A549 (cell line): Measurements from ENCODE around the gene PTPRN2. TPM values are rescaled to one million over a fixed set of nuclear protein-coding genes. Genes with fewer than 3 reads are reported as not detected.

Experiments used
- ATAC-seq, 2 experiments: fragments of 200-7000 bp in 1 of 2; fragments of >200 bp in 1 of 2; cut with Nextera tagmentation in 1 of 2; cut with Tn5 transposase in 1 of 2; 3 replicates each; pipeline versions ENCODE4 v1.8.0 to v1.9.1; 2018 to 2020; ENCODE audit warnings: mild to moderate bottlenecking in 1 of 2, moderate library complexity in 1 of 2
- CTCF ChIA-PET: fragments of 300-600 bp; sonication (Branson Sonifier 250); formaldehyde crosslinking; extraction: SDS; loops from one replicate; lab custom pipeline; 2021; ENCODE audit warnings: antibody characterized with exemption, inconsistent platforms; lab: Yijun Ruan, JAX
- POLR2A ChIA-PET: fragments of 350-600 bp; formaldehyde crosslinking; extraction: SDS; loops from one replicate; lab custom pipeline; 2021; ENCODE audit warnings: antibody characterized with exemption, inconsistent platforms; lab: Yijun Ruan, JAX
- DNase-seq, 2 experiments: peaks; one replicate each; pipeline versions ENCODE4 v3.0.0 to v3.0.0-alpha.2; 2011 to 2016; ENCODE audit warnings: low read depth in 1 of 2, low spot score in 1 of 2
- FAIRE-seq: peaks from 2 replicates; lab custom pipeline; 2011; peaks lifted over from hg19 to GRCh38; lab: Jason Lieb, UNC
- H3K27ac ChIP-seq, 2 experiments: fragments of >200 bp; sonication (Bioruptor Twin); formaldehyde crosslinking; 3 replicates each; pipeline ENCODE4 v1.5.1; 2016 to 2017
- H3K4me1 ChIP-seq: fragments of >200 bp; sonication (Bioruptor Twin); formaldehyde crosslinking; 3 replicates; pipeline ENCODE4 v1.6.1; 2016
- H3K4me2 ChIP-seq: fragments of >200 bp; sonication (Bioruptor Twin); formaldehyde crosslinking; 3 replicates; pipeline ENCODE4 v1.6.1; 2016
- H3K4me3 ChIP-seq: fragments of >200 bp; sonication (Bioruptor Twin); formaldehyde crosslinking; 3 replicates; pipeline ENCODE4 v1.5.1; 2016
- H3K9me3 ChIP-seq: fragments of >200 bp; sonication (Bioruptor Twin); formaldehyde crosslinking; 3 replicates; pipeline ENCODE4 v1.6.1; 2016
- BCL3 ChIP-seq: fragments of >200 bp; sonication (Bioruptor Twin); formaldehyde crosslinking; IDR thresholded peaks from 3 replicates; pipeline ENCODE4 v1.6.1; 2016
- CBX2 ChIP-seq: fragments of 200-600 bp; sonication (generic); IDR thresholded peaks from 2 replicates; pipeline ENCODE4 v1.6.1; 2016; ENCODE audit warnings: low read depth, mild to moderate bottlenecking, borderline replicate concordance
- CEBPB ChIP-seq, 2 experiments: fragments of >200 bp in 1 of 2; sonication (Bioruptor Twin) in 1 of 2; formaldehyde crosslinking in 1 of 2; IDR thresholded peaks; 2 replicates each; pipeline ENCODE4 v1.6.1; 2012 to 2016
- E2F6 ChIP-seq: IDR thresholded peaks from 2 replicates; pipeline ENCODE4 v1.6.1; 2012; ENCODE audit warnings: low read depth, borderline replicate concordance
- EP300 ChIP-seq, 2 experiments: fragments of >200 bp; sonication (Bioruptor Twin); formaldehyde crosslinking; IDR thresholded peaks; 2 replicates in 1 of 2; 3 replicates in 1 of 2; pipeline ENCODE4 v1.6.1; 2016 to 2017
- ESRRA ChIP-seq: fragments of 150-350 bp; IDR thresholded peaks from 2 replicates; pipeline ENCODE4 v1.6.1; 2014; ENCODE audit warnings: mild to moderate bottlenecking, low read length, borderline replicate concordance
- FOSL2 ChIP-seq, 2 experiments: fragments of 450-650 bp in 1 of 2; fragments of >200 bp in 1 of 2; sonication (Bioruptor Twin) in 1 of 2; formaldehyde crosslinking; IDR thresholded peaks; 2 replicates each; pipeline versions ENCODE4 v1.5.0 to v1.6.1; 2016 to 2020; ENCODE audit warnings: mild to moderate bottlenecking in 1 of 2, moderate library complexity in 1 of 2
- FOXS1 ChIP-seq: fragments of 250-450 bp; sonication (Bioruptor Pico); IDR thresholded peaks from 2 replicates; pipeline ENCODE4 v1.5.0; 2020; ENCODE audit warnings: mild to moderate bottlenecking, moderate library complexity
- HDAC2 ChIP-seq: fragments of 200-600 bp; sonication (generic); IDR thresholded peaks from 2 replicates; pipeline ENCODE4 v1.6.1; 2016
- HES2 ChIP-seq: fragments of >200 bp; sonication (Bioruptor Twin); formaldehyde crosslinking; IDR thresholded peaks from 2 replicates; pipeline ENCODE4 v1.6.1; 2016
- HMGXB4 ChIP-seq: fragments of 250-450 bp; sonication (Bioruptor Pico); IDR thresholded peaks from 2 replicates; pipeline ENCODE4 v1.5.0; 2021; ENCODE audit warnings: mild to moderate bottlenecking, moderate library complexity, borderline replicate concordance
- HOXB5 ChIP-seq: fragments of 250-450 bp; sonication (Bioruptor Pico); IDR thresholded peaks from 2 replicates; pipeline ENCODE4 v1.5.0; 2020; ENCODE audit warnings: mild to moderate bottlenecking, moderate library complexity
- JUN ChIP-seq, 2 experiments: fragments of >200 bp; sonication (Bioruptor Twin); formaldehyde crosslinking; IDR thresholded peaks; 2 replicates in 1 of 2; 3 replicates in 1 of 2; pipeline ENCODE4 v1.6.1; 2016 to 2017
- KDM1A ChIP-seq: fragments of 200-600 bp; sonication (generic); IDR thresholded peaks from 2 replicates; pipeline ENCODE4 v1.6.1; 2016; ENCODE audit warnings: low read depth, mild to moderate bottlenecking
- MAFK ChIP-seq: fragments of 450-650 bp; IDR thresholded peaks from 2 replicates; pipeline ENCODE4 v1.6.1; 2014; ENCODE audit not compliant: partially characterized antibody
- MAX ChIP-seq: IDR thresholded peaks from 2 replicates; pipeline ENCODE4 v1.6.1; 2012
- MAZ ChIP-seq: fragments of 150-350 bp; IDR thresholded peaks from 2 replicates; pipeline ENCODE4 v1.6.1; 2014; ENCODE audit warnings: antibody characterized with exemption, low read depth, low read length, borderline replicate concordance
- NFE2L2 ChIP-seq: fragments of 150-350 bp; conservative IDR thresholded peaks from 2 replicates; pipeline ENCODE4 v1.6.1; 2014; ENCODE audit warnings: low read length
- PHF8 ChIP-seq: fragments of 200-600 bp; sonication (generic); IDR thresholded peaks from 2 replicates; pipeline ENCODE4 v1.6.1; 2016; ENCODE audit warnings: low read depth, mild to moderate bottlenecking, antibody characterized with exemption, moderate library complexity, borderline replicate concordance
- RFX5 ChIP-seq: fragments of 450-650 bp; IDR thresholded peaks from 2 replicates; pipeline ENCODE4 v1.7.1; 2014; ENCODE audit warnings: antibody characterized with exemption, mild to moderate bottlenecking, moderate library complexity
- TP53 ChIP-seq: fragments of 250-450 bp; sonication (Bioruptor Pico); IDR thresholded peaks from 2 replicates; pipeline ENCODE4 v1.5.0; 2021; ENCODE audit warnings: mild to moderate bottlenecking, moderate library complexity
- USF2 ChIP-seq: fragments of 450-650 bp; IDR thresholded peaks from 2 replicates; pipeline ENCODE4 v1.6.1; 2014; ENCODE audit warnings: antibody characterized with exemption
- ZFP36 ChIP-seq: fragments of 450-650 bp; IDR thresholded peaks from 2 replicates; pipeline ENCODE4 v1.6.1; 2014; ENCODE audit warnings: borderline replicate concordance; ENCODE audit not compliant: partially characterized antibody
- ZSCAN20 ChIP-seq: fragments of 250-450 bp; sonication (Bioruptor Pico); IDR thresholded peaks from 2 replicates; pipeline ENCODE4 v1.8.0; 2022; ENCODE audit warnings: mild to moderate bottlenecking, moderate library complexity
- WGBS: methylation state at CpG from one replicate; pipeline ENCODE4 v1.1.6; 2017; ENCODE audit errors: missing lambda C conversion rate; 5-methylcytosine and 5-hydroxymethylcytosine counted together
- polyA plus RNA-seq, 4 experiments: library from polyadenylated mRNA; depleted of rRNA in 3 of 4; stranded (reverse); fragments of >200 nt; fragmentation: RNase III in 1 of 4; extraction: RNeasy Plus Mini Kit Qiagen cat#74134 plus additional on column Dnase treatment in 1 of 4; gene quantifications; 2 replicates in 3 of 4; 3 replicates in 1 of 4; pipeline ENCODE4 v1.2.3, GENCODE V29; 2011 to 2017

The PTPRN2 gene
- polyA plus RNA-seq, 2 of the 4 experiments (the other 2 are of a cell fraction): 0.41 to 1.2 TPM

- FAIRE-seq: no peak
- H3K4me2 ChIP-seq: no peak overlapping the region
- WGBS: 59% methylated on average over 24 of the region's 24 CpGs
- no peak for DNase-seq
- H3K27ac ChIP-seq: no peak overlapping the region
- CTCF ChIA-PET: interaction anchor here (1.0 kb wide), 2 partner anchors 11 to 83 kb away, joined by 3 read pairs; no protein-coding TSS in a partner anchor
- peaks cover 9% of the 10 kb centered on the region; the same call in 1 of the 3 replicates for H3K9me3 ChIP-seq
- H3K4me1 ChIP-seq: no peaks in the 10 kb centered on the region
- no peak overlapping the region for H3K4me3 ChIP-seq
- ATAC-seq: no peak
- POLR2A ChIA-PET: no interaction called here
- no peak for TF ChIP-seq TP53 (CRISPR knock-in tag)
Measured at GRCh38 chr7:158530800-158531609, 56.6 kb downstream of the PTPRN2 start.

GRCh38 chr7:158529181-158530096, 58.2 kb downstream of the PTPRN2 start:
- POLR2A ChIA-PET: no interaction called here
- Histone ChIP-seq H3K4me3 (no peak overlapping the region), H3K4me1 (no peaks in the 10 kb centered on the region), H3K4me2 (no peak overlapping the region), H3K27ac (no peak overlapping the region), H3K9me3 (0 out of 3 replicates have a peak, but pooled peaks cover under 1% of the 10 kb centered on the region)
- TF ChIP-seq PHF8 (no peak), MAFK (no peak), E2F6 (no peak), NFE2L2 (no peak), HES2 (no peak), ZFP36 (no peak), EP300 (IDR thresholded peaks at IDR 0.05) (no peak), HOXB5 (CRISPR knock-in tag) (no peak), MAX (no peak), CBX2 (no peak), MAZ (no peak), ESRRA (no peak), KDM1A (no peak), TP53 (CRISPR knock-in tag) (no peak), FOXS1 (CRISPR knock-in tag) (no peak), HDAC2 (no peak)
- no peak for FAIRE-seq
- CTCF ChIA-PET: interaction anchor here (0.6 to 1.0 kb wide), 3 partner anchors 11 to 81 kb away, joined by 3 read pairs; no protein-coding TSS in a partner anchor
- no peak for ATAC-seq
- no peak for DNase-seq
- WGBS: 57% methylated on average over 21 of the region's 21 CpGs

- FAIRE-seq: no peak
- Histone ChIP-seq H3K4me3 (no peak overlapping the region), H3K9me3 (peaks cover 5% of the 10 kb centered on the region; the same call in 2 of the 3 replicates), H3K4me1 (no peaks in the 10 kb centered on the region), H3K27ac (no peak overlapping the region), H3K4me2 (no peak overlapping the region)
- TF ChIP-seq JUN (IDR thresholded peaks at IDR 0.05) (no peak), USF2 (no peak), RFX5 (no peak), FOXS1 (CRISPR knock-in tag) (no peak), BCL3 (no peak), HMGXB4 (no peak), FOSL2 (IDR thresholded peaks at IDR 0.05) (no peak), FOSL2 (CRISPR knock-in tag; IDR thresholded peaks at IDR 0.05) (no peak), MAZ (no peak), ZSCAN20 (no peak), KDM1A (no peak), CEBPB (IDR thresholded peaks at IDR 0.05) (no peak)
- 48% methylated on average over 10 of the region's 14 CpGs for WGBS
- DNase-seq: no peak
- CTCF ChIA-PET: interaction anchor here (0.7 to 1.1 kb wide), 2 partner anchors 12 to 617 kb away, joined by 3 to 4 read pairs; no protein-coding TSS in a partner anchor
- POLR2A ChIA-PET: no interaction called here
- no peak for ATAC-seq
Measured at GRCh38 chr7:158527915-158528502, 59.6 kb downstream of the PTPRN2 start.
